ENCODE results near the gene RNF128. TPM values are rescaled to one million over a fixed set of nuclear protein-coding genes. Genes with fewer than 3 reads are reported as not detected.

RNF128 gene
- total and polyA plus RNA-seq, 10 of the 15 experiments (the other 5 are each of a cell fraction or from before 2014, with no cell fraction given) = 0.10 TPM; not detected in 9

DNA sequence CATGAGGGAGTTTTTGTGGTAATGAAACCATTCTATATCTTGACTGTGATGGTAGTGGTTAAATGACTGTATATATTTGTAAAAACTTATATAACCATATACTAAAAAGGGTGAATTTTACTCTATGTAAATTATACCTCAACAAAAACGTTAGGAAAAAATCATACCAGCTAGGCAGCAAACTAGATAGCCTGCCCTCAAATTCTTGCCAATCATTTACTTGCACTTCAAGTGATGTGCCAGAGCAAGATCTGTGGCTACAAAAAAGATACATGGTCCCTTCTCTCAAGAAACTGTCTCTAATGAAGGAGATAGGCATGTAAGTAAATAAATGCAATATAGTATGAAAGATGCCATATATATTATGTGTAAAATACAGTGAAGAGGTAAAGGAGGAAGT, 10.0 kb upstream of the RNF128 start:
- ATAC-seq (no peak), FAIRE-seq (no peak), DNase-seq (ENCODE audit: low read depth, low spot score) (no peak)
- intact Hi-C loops (cut with micrococcal nuclease; ENCODE audit: unreplicated experiment) = no loop called here
- SMC1A ChIA-PET (ENCODE audit: uncharacterized antibody, unreplicated experiment) = interaction anchor here (1.0 kb wide), 1 partner anchor 16 kb away, joined by 3 read pairs; no protein-coding TSS in a partner anchor
- Histone ChIP-seq H3K4me1 (ENCODE audit: control insufficient read depth, insufficient read depth, low read length) (no peaks in the 10 kb centered on the region), H3K79me2 (ENCODE audit: control insufficient read depth, insufficient read depth, low read length) (no peaks in the 10 kb centered on the region), H4K20me1 (ENCODE audit: control insufficient read depth, insufficient read depth) (no peaks in the 10 kb centered on the region), H3K4me3 (no peak overlapping the region), H3K4me2 (ENCODE audit: control insufficient read depth, insufficient read depth) (no peak overlapping the region), H3K27ac (ENCODE audit: control insufficient read depth, insufficient read depth) (no peak overlapping the region), H3K27me3 (replicated peaks in 1 of 2; ENCODE audit: control insufficient read depth in 2 of 2, insufficient read depth in 2 of 2, low read length in 1 of 2) (no peaks in the 10 kb centered on the region), H2AFZ (ENCODE audit: control insufficient read depth, low read depth, low read length) (no peak overlapping the region), H3K9me3 (replicated peaks; ENCODE audit: control insufficient read depth, insufficient read depth, low read length) (no peaks in the 10 kb centered on the region), H3K36me3 (ENCODE audit: control insufficient read depth in 2 of 2, insufficient read depth in 2 of 2, low read length in 1 of 2) (no peaks in the 10 kb centered on the region), H3K9ac (ENCODE audit: control insufficient read depth, insufficient read depth, low read length) (no peak overlapping the region)
- RAD21 ChIA-PET (ENCODE audit: unreplicated experiment) = no interaction called here
- BruUV-seq (replicated peaks) = no TSS peak
- CTCF ChIA-PET = no interaction called here
- POLR2A ChIA-PET = no interaction called here
- in situ Hi-C loops (cut with MboI) = no loop called here
- WGBS (ENCODE audit: insufficient coverage, insufficient replicate concordance, low lambda C conversion rate, missing lambda C conversion rate) = 0% methylated on average over 1 of the region's 1 CpG
- no peak for TF ChIP-seq ESRRA (IDR thresholded peaks at IDR 0.05; ENCODE audit: low read length)
- TF ChIP-seq, protein P1, sequence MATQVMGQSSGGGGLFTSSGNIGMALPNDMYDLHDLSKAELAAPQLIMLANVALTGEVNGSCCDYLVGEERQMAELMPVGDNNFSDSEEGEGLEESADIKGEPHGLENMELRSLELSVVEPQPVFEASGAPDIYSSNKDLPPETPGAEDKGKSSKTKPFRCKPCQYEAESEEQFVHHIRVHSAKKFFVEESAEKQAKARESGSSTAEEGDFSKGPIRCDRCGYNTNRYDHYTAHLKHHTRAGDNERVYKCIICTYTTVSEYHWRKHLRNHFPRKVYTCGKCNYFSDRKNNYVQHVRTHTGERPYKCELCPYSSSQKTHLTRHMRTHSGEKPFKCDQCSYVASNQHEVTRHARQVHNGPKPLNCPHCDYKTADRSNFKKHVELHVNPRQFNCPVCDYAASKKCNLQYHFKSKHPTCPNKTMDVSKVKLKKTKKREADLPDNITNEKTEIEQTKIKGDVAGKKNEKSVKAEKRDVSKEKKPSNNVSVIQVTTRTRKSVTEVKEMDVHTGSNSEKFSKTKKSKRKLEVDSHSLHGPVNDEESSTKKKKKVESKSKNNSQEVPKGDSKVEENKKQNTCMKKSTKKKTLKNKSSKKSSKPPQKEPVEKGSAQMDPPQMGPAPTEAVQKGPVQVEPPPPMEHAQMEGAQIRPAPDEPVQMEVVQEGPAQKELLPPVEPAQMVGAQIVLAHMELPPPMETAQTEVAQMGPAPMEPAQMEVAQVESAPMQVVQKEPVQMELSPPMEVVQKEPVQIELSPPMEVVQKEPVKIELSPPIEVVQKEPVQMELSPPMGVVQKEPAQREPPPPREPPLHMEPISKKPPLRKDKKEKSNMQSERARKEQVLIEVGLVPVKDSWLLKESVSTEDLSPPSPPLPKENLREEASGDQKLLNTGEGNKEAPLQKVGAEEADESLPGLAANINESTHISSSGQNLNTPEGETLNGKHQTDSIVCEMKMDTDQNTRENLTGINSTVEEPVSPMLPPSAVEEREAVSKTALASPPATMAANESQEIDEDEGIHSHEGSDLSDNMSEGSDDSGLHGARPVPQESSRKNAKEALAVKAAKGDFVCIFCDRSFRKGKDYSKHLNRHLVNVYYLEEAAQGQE (IDR thresholded peaks at IDR 0.05; ENCODE audit: low read depth, low read length) = no peak
- no peak for TF ChIP-seq MXI1 (IDR thresholded peaks at IDR 0.05; ENCODE audit: low read depth, low read length)
- TF ChIP-seq, protein P2, sequence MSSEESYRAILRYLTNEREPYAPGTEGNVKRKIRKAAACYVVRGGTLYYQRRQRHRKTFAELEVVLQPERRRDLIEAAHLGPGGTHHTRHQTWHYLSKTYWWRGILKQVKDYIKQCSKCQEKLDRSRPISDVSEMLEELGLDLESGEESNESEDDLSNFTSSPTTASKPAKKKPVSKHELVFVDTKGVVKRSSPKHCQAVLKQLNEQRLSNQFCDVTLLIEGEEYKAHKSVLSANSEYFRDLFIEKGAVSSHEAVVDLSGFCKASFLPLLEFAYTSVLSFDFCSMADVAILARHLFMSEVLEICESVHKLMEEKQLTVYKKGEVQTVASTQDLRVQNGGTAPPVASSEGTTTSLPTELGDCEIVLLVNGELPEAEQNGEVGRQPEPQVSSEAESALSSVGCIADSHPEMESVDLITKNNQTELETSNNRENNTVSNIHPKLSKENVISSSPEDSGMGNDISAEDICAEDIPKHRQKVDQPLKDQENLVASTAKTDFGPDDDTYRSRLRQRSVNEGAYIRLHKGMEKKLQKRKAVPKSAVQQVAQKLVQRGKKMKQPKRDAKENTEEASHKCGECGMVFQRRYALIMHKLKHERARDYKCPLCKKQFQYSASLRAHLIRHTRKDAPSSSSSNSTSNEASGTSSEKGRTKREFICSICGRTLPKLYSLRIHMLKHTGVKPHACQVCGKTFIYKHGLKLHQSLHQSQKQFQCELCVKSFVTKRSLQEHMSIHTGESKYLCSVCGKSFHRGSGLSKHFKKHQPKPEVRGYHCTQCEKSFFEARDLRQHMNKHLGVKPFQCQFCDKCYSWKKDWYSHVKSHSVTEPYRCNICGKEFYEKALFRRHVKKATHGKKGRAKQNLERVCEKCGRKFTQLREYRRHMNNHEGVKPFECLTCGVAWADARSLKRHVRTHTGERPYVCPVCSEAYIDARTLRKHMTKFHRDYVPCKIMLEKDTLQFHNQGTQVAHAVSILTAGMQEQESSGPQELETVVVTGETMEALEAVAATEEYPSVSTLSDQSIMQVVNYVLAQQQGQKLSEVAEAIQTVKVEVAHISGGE (CRISPR knock-in tag; IDR thresholded peaks at IDR 0.05) = no peak
- TF ChIP-seq SMARCA5 (IDR thresholded peaks at IDR 0.05) = no peak
- TF ChIP-seq, protein P3, sequence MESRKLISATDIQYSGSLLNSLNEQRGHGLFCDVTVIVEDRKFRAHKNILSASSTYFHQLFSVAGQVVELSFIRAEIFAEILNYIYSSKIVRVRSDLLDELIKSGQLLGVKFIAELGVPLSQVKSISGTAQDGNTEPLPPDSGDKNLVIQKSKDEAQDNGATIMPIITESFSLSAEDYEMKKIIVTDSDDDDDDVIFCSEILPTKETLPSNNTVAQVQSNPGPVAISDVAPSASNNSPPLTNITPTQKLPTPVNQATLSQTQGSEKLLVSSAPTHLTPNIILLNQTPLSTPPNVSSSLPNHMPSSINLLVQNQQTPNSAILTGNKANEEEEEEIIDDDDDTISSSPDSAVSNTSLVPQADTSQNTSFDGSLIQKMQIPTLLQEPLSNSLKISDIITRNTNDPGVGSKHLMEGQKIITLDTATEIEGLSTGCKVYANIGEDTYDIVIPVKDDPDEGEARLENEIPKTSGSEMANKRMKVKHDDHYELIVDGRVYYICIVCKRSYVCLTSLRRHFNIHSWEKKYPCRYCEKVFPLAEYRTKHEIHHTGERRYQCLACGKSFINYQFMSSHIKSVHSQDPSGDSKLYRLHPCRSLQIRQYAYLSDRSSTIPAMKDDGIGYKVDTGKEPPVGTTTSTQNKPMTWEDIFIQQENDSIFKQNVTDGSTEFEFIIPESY (IDR thresholded peaks at IDR 0.05) = no peak
- TF ChIP-seq, protein P4, sequence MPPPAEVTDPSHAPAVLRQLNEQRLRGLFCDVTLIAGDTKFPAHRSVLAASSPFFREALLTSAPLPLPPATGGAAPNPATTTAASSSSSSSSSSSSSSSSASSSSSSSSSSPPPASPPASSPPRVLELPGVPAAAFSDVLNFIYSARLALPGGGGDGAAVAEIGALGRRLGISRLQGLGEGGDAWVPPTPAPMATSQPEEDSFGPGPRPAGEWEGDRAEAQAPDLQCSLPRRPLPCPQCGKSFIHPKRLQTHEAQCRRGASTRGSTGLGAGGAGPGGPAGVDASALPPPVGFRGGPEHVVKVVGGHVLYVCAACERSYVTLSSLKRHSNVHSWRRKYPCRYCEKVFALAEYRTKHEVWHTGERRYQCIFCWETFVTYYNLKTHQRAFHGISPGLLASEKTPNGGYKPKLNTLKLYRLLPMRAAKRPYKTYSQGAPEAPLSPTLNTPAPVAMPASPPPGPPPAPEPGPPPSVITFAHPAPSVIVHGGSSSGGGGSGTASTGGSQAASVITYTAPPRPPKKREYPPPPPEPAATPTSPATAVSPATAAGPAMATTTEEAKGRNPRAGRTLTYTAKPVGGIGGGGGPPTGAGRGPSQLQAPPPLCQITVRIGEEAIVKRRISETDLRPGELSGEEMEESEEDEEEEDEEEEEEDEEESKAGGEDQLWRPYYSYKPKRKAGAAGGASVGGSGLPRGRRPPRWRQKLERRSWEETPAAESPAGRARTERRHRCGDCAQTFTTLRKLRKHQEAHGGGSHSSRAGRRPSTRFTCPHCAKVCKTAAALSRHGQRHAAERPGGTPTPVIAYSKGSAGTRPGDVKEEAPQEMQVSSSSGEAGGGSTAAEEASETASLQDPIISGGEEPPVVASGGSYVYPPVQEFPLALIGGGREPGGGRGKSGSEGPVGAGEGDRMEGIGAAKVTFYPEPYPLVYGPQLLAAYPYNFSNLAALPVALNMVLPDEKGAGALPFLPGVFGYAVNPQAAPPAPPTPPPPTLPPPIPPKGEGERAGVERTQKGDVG (CRISPR knock-in tag; IDR thresholded peaks at IDR 0.05) = no peak
- no peak for TF ChIP-seq ZZZ3 (IDR thresholded peaks at IDR 0.05; ENCODE audit: control insufficient read depth, insufficient read length, low read depth)

Measured in GM12878 (cell line).